GM18505 (cell line): Measurements from ENCODE around the gene ILF3.

Experiments
- ATAC-seq: cut with Tn5 transposase; IDR thresholded peaks from one replicate; pipeline ENCODE4 v1.9.1; 2021; ENCODE audit not compliant: unreplicated experiment
- POLR2A ChIP-seq: IDR thresholded peaks from 4 replicates; pipeline ENCODE4 v1.6.1; 2011; ENCODE audit warnings: borderline replicate concordance; ENCODE audit not compliant: insufficient read depth, insufficient read length; ENCODE audit errors: extremely low read depth

The ILF3 gene

DNA sequence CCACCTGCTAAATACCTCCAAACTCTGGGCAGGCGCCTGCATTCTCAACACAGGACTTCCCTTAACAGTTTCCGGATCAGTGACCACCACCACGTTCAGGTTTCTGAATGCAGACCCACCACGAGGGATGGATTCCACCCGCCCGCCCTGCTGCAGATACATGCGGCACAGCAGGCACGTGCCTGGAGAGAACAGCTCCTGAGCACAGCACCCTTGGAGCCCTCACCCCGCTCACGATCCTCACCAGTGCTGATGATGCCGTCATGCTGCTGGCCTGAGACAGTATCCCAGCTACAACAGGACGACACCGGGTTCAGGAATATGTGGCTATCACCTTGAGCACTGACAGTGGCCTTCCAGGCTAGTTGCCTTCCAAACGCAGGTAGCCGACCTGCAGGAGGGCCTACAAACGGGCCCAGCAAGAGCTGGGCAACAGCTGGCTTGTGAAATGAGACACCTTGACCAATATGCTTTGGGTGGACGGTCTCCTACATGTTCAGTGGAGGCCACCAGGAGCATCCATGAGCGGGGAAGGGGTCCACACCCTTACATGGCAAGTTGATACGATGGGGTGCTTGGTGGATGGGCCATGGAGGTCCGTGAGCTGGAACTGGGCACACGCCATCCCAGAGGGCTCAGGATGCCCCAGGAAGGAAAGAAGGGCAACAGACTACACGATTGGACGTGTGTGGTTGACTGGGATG, 37.2 kb downstream of the ILF3 start:
- no peak for ATAC-seq
- TF ChIP-seq POLR2A = no peak

DNA sequence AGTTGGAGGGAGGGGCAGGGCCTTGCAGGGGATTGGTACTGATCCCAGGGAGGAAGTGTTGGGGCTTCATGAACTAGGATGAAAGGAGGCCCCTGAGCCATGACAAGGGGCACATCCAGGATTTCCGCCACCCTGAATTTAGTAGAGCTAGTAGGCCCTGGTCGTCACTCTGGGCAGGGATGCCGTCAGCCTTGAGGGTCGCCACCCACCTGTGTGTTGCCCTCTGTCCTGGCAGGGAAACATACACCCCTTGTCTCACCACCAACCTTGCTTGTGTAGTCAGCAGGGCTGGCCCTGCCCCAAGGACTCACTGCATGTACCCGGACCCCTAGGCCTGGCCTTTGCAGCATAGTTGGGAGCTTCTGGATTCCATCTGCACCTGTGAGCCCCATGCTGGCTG, 37.7 kb downstream of the ILF3 start:
- peak; percentile 17 for TF ChIP-seq POLR2A

DNA sequence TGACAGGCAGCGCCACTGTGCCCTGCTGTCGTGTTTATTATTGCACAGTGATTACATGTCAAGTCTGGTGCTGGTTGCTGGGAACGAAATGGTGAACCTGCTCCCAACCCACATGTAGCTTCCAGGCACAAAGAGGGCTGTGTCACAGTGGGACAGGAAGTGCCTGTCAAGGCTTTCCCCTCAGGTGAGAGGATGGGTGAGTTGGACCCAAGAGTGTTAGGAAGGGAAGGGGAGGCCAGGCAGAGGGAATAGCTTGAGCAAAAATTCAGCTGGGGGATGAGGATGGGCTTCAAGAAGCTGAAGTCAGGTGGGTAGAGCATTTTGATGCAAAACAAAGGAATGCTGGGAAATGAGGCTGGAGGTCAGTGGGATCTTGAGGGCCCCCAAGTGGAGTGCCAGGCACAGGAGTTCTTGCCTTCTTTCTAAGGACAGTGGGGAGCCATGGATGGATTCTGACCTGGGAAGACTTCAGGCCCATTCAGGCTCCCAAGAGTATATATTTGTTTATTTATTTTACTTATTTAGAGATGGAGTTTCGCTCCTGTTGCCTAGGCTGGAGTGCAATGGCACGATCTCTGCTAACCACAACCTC, 38.6 kb downstream of the ILF3 start:
- ATAC-seq = no peak
- TF ChIP-seq POLR2A = no peak

More for the DNA sequence above, 37.7 kb downstream of the ILF3 start:
- ATAC-seq = no peak

DNA sequence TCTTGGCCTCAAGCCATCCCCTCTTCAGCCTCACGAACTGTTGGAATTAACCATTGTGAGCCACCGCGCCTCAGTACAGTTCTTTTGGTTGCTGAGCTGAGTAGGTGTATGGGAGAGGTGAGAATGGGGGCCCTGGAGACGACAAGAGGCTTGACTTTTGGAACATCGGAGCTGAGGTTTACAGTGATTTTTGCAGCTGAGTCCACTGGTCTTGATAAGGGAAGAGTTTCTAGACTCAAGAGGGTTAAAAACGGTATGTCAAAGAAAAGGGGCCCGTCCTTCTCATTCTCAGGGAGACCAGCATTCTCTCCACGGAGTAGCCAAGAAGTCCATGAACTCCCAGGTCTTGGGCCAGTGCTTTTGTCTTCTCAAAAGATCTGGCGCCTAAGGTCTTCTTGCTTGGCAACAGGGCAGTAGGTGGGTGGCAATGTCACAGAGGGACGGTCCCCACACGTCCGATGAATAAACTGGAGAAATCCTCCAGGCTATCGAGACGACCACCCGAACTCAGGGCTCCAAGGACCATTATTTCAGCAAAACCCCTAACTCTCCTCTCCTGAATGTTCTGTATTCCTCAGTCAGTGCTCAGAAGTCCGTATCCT, 40.7 kb downstream of the ILF3 start:
- TF ChIP-seq POLR2A = no peak
- no peak for ATAC-seq

DNA sequence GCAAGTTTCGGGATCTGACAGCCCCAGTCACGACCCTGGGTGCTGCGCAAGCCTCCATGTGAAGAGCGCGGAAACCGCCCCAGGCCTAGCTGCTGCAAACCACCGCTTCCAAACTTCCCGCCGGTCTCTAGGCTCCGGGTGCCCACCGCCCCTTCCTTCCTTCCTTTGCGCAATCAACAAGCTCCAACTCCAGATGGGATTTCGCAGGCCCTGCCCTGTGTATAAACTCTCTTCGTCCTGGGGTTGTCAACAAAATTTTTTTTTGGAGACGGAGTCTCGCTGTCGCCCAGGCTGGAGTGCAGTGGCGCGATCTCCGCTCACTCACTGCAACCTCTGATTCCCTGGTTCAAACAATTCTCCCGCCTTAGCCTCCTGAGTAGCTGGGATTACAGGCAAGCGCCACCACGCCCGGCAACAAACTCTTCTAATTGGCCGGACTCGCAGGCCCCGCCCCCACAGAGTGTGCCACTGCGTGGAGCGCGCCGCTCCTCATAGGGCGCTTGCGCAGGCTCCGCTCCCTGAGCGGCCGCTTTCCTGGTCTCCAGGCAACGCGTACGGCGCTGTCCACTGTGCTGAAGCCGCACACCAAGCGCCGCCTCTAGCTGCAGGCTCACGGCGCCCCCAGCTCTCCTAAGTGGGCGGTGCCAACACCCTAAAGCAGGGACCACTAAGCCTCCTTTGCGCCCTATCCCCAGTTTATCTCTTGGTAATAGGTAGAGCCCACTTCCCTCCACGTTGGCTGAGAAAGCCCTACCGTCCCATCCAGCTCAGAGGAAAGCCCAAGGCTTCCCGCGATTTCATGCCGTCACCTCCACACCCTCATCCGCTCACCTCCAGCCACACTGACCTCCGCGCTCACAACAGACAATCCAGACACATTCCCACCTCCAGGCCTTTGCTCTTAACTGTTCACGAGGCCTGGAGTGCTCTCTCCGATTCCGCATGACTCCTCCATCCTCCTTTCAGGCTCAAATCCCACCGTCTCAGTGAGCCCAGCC, 41.6 kb downstream of the ILF3 start:
- TF ChIP-seq POLR2A = no peak
- ATAC-seq = peak; percentile 76

DNA sequence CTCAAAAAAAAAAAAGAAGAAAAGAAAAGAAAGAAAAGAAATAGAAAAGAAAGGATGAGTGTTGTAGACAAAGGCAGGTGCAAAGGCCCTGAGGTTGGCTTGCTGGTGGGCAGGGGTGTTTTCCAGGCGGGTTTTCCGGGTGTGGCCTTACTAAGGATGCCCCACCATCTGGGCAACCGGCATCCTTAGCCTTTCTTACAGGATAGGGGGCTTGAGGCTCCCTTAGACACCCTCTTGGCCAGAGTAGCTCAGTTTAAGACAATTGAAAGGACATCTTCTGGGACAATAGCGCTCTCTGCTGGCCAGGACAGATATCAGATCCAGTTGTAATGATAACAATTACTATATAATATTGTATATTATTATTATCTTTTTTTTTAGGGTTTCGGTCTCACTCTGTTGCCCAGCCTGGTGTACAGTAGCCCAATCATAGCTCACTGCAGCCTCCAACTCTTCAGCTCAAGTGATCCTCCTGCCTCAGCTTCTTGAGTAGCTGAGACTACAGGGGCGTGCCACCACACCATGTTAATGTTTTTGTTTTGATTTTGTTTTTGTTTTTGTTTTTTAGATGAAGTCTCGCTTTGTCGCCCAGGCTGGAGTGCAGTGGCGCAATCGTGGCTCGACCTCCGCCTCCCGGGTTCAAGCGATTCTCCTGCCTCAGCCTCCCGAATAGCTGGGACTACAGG, 45.6 kb downstream of the ILF3 start:
- TF ChIP-seq POLR2A = no peak
- no peak for ATAC-seq

DNA sequence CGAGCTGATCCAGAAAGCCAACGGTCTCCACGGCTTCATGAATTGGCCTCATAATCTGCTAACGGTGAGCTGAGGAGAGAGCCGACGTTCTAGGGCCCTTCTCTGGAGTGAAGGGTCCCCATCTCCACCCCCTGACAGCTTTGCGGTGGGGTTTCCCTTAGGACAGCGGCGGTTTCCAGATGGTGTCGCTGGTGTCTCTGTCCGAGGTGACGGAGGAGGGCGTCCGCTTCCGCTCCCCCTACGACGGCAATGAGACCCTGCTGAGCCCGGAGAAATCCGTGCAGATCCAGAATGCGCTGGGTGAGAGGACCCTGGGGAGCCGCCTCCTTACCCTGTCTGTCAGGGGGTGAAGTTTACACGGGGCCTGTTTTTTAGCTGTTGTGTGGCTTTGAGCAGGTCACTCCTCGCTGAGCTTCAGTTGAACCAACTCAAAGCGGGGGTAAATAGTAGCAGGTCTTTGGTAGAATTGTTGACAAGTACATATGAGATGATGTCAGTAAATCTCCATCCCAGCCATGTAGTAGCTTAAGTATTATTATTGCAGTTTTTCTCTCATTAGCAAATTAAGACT, 47.9 kb downstream of the ILF3 start:
- ATAC-seq = peak; percentile 32
- TF ChIP-seq POLR2A = no peak

DNA sequence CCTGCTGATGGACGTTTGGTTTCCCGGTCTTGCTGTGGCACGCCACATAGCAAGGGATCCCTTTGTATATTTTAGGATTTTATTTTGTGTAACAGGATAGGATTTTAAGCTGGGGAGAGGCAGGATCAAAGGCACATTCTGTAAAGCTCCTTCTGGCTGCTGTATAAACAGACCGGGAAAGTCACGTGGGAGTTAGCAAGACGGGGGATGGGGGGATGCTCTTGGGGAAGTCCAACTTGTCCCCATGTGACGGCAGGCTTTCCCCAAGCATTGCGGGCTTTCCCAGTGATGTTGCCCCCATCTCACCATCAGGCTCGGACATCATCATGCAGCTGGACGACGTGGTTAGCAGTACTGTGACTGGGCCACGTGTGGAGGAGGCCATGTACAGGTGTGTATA, 52.8 kb downstream of the ILF3 start:
- ATAC-seq = no peak
- TF ChIP-seq POLR2A = no peak

DNA sequence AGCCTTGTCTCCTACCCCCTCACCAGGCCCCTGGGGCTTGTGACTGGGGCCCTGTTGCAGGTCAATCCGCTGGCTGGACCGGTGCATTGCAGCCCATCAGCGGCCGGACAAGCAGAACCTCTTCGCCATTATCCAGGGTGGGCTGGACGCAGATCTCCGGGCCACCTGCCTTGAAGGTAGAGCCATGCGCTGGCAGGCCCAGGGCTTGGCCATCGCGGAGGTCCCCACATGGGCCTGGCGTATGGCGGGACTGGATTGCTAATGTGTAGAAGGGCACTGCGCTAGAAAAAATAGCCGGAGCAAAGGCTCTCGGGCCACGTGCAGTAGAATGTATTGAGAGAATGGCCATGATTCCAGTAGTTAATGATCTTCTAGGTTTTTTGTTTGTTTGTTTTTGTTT, 53.3 kb downstream of the ILF3 start:
- no peak for TF ChIP-seq POLR2A
- no peak for ATAC-seq

DNA sequence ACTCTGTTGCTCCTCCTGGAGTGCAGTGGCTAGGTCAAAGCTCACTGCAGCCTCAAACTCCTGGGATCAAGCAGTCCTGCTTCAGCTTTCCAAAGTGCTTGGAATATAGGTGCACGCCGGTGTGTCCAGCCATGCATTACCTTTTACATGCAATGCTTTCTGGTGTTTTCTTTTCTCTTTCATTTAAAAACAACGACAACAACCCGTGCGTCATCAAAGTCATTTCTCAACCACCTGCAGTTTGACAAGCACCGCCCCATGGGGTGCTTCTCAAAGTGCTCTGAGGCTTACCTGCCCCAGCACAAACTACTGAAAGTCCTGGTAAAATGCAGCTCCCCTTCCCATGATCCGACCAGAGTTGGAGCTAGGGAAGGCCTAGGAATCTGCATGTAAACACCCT, 54.1 kb downstream of the ILF3 start:
- no peak for TF ChIP-seq POLR2A

DNA sequence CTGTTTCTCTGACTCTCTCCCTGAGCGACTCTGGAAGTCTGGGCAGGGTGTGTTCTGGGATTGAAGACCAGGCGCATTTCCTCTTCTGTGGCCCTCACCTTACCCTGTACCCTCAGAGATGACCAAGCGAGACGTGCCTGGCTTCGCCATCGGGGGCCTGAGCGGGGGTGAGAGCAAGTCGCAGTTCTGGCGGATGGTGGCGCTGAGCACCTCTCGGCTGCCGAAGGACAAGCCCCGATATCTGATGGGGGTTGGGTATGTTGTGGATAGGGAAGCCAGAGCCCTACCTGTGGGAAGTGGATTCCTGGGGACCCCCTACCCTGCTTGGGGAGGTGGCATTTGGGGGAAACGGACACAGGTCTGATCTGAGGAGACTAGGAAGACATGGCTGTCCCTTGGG, 57.9 kb downstream of the ILF3 start:
- no peak for ATAC-seq
- no peak for TF ChIP-seq POLR2A

More for the DNA sequence above, 54.1 kb downstream of the ILF3 start:
- no peak for ATAC-seq

DNA sequence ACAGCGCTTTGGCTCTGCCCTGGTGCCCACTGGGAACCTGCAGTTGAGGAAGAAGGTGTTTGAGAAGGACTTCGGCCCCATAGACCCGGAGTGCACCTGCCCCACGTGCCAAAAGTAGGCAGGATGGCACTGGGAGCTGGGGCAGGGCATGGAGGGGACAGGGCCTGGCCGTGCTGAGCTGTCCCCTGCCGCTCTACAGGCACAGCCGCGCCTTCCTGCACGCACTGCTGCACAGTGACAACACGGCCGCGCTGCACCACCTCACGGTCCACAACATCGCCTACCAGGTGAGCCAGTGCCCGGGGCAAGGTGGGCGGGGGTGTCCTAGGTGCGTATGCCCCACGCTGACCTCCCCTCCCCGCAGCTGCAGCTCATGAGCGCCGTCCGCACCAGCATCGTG, 58.6 kb downstream of the ILF3 start:
- ATAC-seq = no peak
- TF ChIP-seq POLR2A = no peak

DNA sequence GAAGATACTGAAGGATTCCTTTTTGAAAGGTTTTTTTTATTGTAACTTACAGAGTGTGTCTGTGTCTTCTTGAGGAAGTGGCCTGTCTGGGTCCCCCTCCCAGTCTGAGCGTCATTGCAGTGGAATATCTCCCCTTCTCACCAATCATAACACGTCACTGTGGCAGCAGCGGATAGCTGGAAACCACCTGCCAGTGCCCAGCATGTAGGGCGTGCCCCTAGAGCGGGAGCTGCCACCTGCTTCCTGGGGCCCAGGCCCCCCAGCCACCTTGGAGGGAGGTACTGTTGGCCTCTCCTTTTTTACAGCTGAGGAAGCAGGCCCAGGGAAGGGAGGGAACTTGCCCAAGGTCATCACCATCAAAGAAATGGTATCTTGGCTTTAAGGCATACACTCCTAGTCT, 59.2 kb downstream of the ILF3 start:
- no peak for TF ChIP-seq POLR2A
- no peak for ATAC-seq

DNA sequence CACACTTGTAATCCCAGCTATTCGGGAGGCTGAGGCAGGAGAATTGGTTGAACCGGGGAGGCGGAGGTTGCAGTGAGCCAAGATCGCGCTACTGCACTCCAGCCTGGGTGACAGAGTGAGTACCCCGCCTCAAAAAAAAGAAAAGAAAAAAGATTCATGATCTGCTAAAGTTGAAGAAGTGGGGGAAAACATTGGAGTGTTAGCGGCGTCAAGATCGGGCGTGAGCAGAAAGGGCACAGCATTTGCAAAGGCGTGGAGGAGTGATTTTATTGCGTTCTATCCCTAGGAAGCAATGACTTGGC, 62.9 kb downstream of the ILF3 start:
- ATAC-seq = no peak
- no peak for TF ChIP-seq POLR2A
